Left renal pelvis (tissue), 4 donors: ENCODE measurements around the gene ANKMY1. TPM values are rescaled to one million over a fixed set of nuclear protein-coding genes. Genes with fewer than 3 reads are reported as not detected.
"Not testable (repeated sequence)": the region's sequence is repeated elsewhere in the genome, so short reads cannot be mapped to it uniquely, and the experiment has no call there.

ENCODE experiments used
- DNase-seq, 4 donors: peaks; one replicate each; pipeline ENCODE4 v3.0.0-alpha.2; 2013; ENCODE audit warnings: low read depth in 4 of 4, low spot score in 3 of 4
- polyA plus RNA-seq, 4 donors: library from polyadenylated mRNA; unstranded; fragments of 120-200 nt; gene quantifications; one replicate each; pipeline ENCODE4 v1.2.1, GENCODE V29; 2013; ENCODE audit not compliant: insufficient read length in 4 of 4

The ANKMY1 gene
- polyA plus RNA-seq, 4 donors = 10.0 to 17.8 (median 11.1) TPM

GRCh38 chr2:240556553-240557100 is 1.2 kb downstream of the ANKMY1 start:
- no peak for DNase-seq

- DNase-seq = no peak
Measured at GRCh38 chr2:240555541-240556250, 2.1 kb downstream of the ANKMY1 start.

DNA sequence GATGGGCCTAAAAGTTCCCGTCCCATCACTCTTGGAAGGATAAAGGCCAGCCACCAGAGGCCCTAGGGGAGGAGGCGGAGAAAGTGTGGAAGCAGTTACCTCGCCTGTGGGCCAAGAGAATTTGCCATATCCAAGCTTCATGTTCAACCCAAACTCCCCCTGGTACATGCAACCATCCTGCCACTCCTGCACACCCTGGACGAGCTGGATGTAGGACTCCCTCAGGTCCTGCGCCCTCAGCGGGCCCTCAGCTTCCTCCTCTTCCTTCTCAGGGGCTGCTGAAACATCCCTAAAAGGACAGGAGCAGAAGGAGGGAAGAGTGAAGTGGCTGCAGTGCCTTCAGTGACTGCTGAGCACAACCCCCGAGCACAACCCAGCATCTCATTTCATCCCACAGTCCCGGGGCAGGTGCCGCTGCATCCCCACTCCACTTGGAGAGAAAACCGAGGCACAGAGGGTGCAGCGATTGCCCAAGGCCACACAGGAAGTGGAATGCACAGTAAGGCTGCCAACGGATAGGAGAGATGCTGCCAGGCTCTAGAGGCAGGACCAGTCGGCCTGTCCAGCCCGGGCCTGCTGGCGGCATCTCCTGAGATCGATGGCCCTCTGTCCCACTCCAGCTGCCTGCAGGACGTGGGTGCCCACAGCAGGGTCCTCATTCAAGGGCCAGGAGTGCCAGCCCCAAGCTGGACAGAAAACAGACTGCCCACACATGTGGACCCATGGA is 2.9 kb downstream of the ANKMY1 start:
- DNase-seq = no peak

GRCh38 chr2:240553956-240554480 is 3.8 kb downstream of the ANKMY1 start:
- no peak for DNase-seq

DNA sequence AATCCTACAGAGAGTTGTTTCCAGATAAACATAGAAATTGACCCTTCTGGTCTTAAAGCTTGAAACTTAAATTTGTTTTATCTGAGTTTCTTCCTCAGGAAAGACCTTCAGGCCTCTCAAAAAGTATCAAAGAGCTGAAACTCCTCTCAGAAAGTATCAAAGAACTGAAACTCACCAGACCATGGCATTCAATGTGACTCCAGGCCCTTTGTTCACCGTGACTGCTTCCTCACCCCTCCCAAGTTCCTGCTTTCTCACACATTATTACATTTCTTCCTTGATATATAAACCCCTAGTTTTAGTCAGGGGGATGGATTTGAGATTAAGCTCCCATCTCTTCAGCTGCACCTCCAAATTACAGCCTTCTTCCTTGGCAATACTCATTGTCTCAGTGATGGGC is 6.0 kb downstream of the ANKMY1 start:
- DNase-seq = no peak

- no peak for DNase-seq
Measured at GRCh38 chr2:240551288-240551687, 6.5 kb downstream of the ANKMY1 start.

- DNase-seq = no peak
Measured at GRCh38 chr2:240539906-240540305, 17.9 kb downstream of the ANKMY1 start.

- DNase-seq = not testable (repeated sequence)
Measured at GRCh38 chr2:240539101-240539500, 18.7 kb downstream of the ANKMY1 start.

DNA sequence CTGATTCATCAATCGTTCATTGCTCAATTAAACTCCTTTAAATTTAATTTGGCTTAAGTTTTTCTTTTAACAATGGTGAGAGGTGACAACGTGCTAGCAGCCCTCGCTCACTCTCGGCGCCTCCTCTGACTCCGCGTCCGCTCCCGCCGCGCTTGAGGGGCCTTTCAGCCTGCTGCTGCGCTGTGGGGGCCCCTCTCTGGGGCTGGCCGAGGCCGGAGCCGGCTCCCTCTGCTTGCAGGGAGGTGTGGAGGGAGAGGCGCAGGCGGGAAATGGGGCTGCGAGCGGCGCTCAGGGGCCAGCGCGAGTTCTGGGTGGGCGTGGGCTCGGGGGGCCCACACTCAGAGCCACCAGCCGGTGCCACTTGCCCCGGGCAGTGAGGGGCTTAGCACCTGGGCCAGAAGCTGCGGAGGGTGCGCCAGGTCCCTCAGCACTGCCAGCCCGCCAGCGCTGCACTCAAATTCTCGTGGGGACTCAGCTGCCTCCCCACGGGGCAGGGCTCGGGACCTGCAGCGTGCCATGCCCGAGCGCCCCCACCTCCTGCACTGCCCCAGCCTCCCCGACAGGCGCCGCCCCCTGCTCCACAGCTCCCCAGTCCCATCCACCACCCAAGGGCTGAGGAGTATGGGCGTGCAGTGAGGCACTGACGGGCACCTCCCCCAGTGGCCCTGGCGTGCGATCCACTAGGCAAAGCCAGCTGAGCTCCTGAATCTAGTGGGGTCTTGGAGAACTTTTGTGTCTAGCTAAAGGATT is 19.6 kb downstream of the ANKMY1 start:
- DNase-seq = no peak

DNA sequence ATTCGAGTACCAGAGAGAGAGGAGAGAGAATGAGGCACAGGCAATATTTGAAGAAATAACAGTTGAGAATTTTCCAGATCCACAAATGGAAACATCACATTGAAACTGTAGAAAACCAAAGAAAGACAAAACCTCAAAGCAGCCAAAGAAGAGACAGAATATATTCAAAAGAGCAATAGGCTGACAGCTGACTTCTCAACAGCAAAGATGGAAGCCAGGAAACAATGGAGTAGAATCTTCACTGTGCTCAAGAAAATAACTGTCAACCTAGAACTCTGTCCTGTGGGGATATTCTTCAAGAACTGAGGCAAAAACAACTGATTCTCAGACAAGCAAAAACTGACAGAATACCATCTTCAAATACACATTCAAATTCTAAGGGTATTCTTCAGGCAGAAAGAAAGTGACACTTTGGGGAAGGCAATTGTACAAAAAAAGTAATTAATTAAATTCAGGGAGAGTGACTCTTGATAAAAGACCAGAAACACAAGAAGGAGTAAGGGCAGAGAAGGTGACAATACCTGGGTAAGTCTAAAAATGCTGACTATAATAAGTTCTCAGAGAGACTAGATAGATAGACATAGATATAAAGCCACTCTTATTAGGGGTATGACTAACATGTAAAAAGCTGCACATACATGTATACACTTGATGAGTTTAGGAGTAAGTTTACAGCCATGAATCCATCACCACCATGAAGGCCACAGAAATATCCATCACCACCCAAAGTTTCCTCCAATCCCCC is 25.6 kb downstream of the ANKMY1 start:
- DNase-seq = no peak

DNA sequence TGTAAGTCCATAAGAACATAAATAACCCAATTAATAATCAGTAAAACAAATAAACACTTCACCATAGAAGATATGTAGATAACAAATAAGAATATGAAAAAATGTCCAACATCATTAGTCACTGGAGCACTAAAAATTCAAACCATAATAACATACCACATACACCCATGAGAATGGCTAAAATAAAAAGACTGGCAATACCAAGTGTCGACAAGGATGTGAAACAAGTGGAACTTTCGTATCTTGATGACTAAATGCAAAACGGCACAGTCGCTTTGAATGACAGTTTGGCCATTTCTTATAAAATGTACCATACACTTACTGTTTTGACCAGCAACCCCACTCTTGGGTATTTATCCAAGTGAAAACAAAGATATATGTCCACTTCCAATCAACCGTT is 26.8 kb downstream of the ANKMY1 start:
- no peak for DNase-seq

GRCh38 chr2:240530181-240530580 is 27.6 kb downstream of the ANKMY1 start:
- no peak for DNase-seq

DNA sequence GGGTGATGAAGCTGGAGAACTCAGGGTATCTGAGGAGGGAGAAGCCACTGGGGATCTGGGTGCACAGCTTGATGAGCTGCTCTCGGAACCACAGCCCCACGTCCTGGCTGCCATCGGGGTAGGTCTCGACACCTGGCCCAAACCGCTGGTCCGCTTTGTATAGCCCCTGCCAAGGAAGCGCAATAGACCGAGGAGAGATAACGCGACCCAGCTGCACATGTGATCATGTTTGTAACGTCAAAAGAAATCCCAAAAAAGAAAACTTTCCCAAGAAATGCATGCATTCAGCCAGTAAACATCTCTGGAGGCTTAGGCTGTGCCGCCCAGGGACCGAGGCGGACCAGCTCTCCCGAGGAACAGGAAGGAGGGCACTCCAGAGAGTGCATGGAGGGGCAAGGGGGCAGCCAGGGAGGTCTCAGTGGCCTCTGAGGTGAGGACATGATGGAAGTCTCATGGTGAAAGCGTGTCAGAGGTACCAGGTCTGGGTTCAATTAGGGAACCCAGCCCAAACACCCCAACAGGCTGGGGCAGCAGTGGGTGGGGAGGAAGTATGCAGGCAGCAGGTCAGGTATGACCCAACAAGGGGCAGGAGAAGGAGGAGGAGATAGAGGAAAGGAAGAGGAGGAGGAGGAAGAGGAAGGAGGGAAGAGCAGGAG is 28.3 kb downstream of the ANKMY1 start:
- no peak for DNase-seq

DNA sequence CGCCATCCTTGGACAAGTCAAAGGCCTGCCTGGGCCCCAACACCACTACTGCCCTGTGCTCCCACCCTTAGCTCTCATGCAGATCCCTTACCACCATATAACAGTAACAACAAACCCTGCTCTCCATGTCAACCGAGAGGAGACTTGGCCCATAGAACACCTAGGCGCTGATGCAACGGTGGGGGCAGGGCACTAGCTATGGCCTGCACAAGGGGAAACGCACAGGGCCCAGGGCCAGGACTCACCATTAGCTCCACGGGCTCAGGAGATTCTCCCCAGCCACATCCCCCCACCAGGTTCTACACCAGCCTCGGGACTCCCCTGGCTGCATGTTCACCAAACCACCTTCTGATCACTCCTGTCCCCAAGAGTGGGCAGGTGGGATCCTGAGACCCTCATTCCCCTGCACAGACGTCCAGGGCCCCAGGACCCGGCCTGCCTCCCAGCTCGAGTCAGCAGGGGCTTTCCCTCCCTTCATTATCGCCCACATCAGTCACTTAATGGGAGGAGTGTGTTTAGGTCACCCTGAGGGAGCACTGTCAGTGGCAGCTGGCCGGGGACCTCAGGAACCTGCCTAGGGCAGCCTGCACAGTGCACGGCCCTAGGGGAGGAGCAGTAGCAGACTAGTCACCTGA is 29.3 kb downstream of the ANKMY1 start:
- no peak for DNase-seq

DNA sequence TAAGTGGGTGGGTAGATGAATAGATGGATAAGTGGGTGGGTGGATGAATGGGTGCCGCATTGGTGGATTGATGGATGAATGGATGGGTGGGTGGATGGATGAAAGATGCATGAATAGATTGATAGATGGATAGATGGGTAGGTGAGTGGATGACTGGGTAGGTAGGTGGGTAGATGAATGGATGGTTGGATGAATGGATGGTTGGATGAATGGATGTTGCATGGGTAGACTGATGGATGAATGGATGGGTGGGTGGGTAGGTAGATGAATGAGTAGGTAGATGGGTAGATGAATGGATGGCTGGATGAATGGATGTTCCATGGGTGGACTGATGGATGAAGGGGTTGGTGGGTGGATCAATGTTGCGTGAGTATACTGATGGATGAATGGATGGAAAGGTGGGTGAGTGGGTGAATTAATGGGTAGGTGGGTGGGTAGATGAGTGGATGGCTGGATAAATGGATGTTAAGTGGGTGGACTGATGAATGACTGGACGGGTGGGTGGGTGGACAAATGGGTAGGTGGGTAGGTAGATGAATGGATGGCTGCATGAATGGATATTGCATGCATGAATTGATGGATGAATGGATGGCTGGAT is 30.5 kb downstream of the ANKMY1 start:
- DNase-seq = no peak

DNA sequence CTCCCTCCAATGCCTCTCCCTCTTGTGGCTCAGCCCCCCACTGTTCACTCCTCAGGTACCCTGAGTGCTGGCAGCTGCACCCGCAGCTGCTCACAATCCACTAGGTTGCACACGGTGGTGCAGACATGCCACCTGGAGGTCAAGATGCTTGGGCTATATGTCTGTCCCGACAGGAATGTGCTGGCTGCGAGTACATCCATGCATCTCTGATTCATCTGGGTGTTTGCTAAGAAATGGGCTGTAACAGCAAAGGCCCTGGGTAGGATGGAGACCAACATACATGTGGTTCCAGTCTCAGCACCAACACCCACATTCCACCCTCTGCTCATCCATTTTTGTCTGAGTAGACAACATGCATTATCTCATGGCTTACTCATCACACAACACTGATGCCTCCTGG is 31.3 kb downstream of the ANKMY1 start:
- DNase-seq = no peak

DNA sequence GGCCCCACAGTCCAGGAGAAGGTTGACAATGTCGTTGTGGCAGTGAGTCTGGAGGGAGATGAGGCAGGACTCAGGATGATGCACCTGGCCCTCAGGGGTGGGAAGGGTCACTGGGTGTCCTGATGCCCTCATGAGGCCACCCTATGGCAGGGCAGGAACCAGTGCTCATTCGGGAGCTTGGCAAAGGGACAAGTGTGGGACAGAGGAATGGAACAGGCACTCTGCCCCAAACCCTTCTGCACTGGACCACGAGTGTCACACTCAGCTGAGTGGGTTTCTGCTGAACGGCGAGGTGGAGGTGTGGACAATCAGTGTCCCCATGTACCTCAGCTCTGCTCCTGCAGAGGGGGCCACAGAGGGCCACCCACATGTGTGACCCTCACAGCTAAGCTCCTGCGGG is 32.0 kb downstream of the ANKMY1 start:
- no peak for DNase-seq

DNA sequence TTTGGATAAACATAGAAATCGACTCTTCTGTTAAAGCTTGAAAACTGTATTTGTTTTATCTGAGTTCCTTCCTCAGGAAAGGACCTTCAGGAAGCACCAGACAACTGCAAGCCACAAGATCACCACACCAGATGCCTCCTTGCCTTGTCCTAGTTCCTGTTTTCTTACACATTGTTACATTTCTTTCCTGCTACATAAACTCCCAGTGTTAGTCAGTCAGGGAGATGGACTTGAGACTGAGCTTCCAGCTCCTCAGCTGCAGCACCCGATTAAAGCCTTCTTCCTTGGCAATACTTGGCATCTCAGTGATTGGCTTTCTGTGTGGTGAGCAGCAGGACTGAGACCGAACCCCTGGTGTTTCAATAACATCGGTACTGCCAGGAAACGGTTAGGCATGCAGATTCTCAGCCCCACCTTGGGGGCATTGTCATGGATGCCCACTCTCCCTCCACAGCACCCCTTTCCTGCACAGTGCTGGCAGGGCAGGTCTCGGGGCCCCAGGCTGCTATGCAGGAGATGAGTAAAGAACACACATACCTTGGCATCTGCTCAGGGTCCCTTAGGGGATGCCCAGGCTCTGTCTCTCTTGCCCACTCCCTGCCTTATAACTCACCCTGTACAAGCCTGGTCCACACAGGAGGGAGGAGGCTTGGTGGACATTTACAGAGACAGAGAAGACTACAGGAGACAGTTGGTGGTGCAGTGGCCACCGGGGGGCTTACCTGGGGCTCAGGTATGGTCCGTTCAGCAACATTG is 32.6 kb downstream of the ANKMY1 start:
- DNase-seq = no peak
